ENCODE data around the gene HNRNPK. TPM values are rescaled to one million over a fixed set of nuclear protein-coding genes. Genes with fewer than 3 reads are reported as not detected.

HNRNPK gene
- total RNA-seq, 1 experiment from 2014 or later = 723 TPM

GRCh38 chr9:83975300-83975699, 4.7 kb downstream of the HNRNPK start:
- no peak for DNase-seq (ENCODE audit: low spot score)
- H3K27me3 Mint-ChIP-seq (ENCODE audit: low read depth) = peaks cover 2% of the 10 kb centered on the region
- ATAC-seq = no peak
- peaks cover 32% of the 10 kb centered on the region for H3K4me1 Mint-ChIP-seq
- TF ChIP-seq JUN (CRISPR knock-in tag; IDR thresholded peaks at IDR 0.05) (no peak), ZNF121 (CRISPR knock-in tag; IDR thresholded peaks at IDR 0.05) (no peak), ELF4 (CRISPR knock-in tag; IDR thresholded peaks at IDR 0.05; ENCODE audit: low read depth) (no peak), ESRRA (CRISPR knock-in tag; IDR thresholded peaks at IDR 0.05; ENCODE audit: borderline replicate concordance) (no peak), OVOL2 (CRISPR knock-in tag; IDR thresholded peaks at IDR 0.05; ENCODE audit: borderline replicate concordance) (no peak), ETV6 (CRISPR knock-in tag; IDR thresholded peaks at IDR 0.05) (no peak), SOX15 (CRISPR knock-in tag; IDR thresholded peaks at IDR 0.05) (no peak), TEAD4 (CRISPR knock-in tag; IDR thresholded peaks at IDR 0.05) (no peak)
- TF ChIP-seq, protein P1, sequence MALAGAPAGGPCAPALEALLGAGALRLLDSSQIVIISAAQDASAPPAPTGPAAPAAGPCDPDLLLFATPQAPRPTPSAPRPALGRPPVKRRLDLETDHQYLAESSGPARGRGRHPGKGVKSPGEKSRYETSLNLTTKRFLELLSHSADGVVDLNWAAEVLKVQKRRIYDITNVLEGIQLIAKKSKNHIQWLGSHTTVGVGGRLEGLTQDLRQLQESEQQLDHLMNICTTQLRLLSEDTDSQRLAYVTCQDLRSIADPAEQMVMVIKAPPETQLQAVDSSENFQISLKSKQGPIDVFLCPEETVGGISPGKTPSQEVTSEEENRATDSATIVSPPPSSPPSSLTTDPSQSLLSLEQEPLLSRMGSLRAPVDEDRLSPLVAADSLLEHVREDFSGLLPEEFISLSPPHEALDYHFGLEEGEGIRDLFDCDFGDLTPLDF (CRISPR knock-in tag; IDR thresholded peaks at IDR 0.05) = no peak
- TF ChIP-seq, protein P2, sequence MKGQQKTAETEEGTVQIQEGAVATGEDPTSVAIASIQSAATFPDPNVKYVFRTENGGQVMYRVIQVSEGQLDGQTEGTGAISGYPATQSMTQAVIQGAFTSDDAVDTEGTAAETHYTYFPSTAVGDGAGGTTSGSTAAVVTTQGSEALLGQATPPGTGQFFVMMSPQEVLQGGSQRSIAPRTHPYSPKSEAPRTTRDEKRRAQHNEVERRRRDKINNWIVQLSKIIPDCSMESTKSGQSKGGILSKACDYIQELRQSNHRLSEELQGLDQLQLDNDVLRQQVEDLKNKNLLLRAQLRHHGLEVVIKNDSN (CRISPR knock-in tag; IDR thresholded peaks at IDR 0.05) = no peak
- TF ChIP-seq, protein P3, sequence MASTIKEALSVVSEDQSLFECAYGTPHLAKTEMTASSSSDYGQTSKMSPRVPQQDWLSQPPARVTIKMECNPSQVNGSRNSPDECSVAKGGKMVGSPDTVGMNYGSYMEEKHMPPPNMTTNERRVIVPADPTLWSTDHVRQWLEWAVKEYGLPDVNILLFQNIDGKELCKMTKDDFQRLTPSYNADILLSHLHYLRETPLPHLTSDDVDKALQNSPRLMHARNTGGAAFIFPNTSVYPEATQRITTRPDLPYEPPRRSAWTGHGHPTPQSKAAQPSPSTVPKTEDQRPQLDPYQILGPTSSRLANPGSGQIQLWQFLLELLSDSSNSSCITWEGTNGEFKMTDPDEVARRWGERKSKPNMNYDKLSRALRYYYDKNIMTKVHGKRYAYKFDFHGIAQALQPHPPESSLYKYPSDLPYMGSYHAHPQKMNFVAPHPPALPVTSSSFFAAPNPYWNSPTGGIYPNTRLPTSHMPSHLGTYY (CRISPR knock-in tag; IDR thresholded peaks at IDR 0.05) = no peak
- TF ChIP-seq, protein P4, sequence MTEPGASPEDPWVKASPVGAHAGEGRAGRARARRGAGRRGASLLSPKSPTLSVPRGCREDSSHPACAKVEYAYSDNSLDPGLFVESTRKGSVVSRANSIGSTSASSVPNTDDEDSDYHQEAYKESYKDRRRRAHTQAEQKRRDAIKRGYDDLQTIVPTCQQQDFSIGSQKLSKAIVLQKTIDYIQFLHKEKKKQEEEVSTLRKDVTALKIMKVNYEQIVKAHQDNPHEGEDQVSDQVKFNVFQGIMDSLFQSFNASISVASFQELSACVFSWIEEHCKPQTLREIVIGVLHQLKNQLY (CRISPR knock-in tag; IDR thresholded peaks at IDR 0.05) = no peak
- peaks cover 91% of the 10 kb centered on the region for H3K36me3 Mint-ChIP-seq
- POLR2A ChIA-PET = no interaction called here
- peak overlapping the region; percentile 77 for H3K27ac Mint-ChIP-seq
- CTCF ChIA-PET = no interaction called here
- no peaks in the 10 kb centered on the region for H3K9me3 Mint-ChIP-seq
- H3K4me3 Mint-ChIP-seq = peak overlapping the region; percentile 31; the same call in 1 of the 2 replicates

DNA sequence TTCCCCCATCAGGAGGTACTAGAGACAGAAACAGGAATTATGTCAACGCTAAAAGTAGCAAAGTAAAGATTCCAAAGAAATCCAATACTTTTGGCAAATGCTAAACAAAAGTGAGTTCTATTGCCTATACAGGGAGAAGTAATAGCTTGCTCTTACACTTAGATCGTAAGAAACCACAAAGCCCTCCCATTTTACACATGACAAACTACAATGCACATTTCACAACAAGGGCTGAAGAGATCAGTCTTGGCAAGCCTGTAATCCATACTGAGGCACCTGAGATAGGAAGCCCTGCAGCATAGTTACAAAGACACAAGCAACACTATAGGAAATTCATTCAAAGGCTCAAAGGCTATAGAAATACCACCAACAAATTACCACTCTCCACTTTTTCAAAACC, 7.7 kb downstream of the HNRNPK start:
- Mint-ChIP-seq H3K4me1 (peaks cover 23% of the 10 kb centered on the region), H3K9me3 (no peaks in the 10 kb centered on the region), H3K36me3 (peaks cover 96% of the 10 kb centered on the region), H3K4me3 (no peak overlapping the region), H3K27ac (peak overlapping the region; percentile 48; the same call in 1 of the 2 replicates), H3K27me3 (ENCODE audit: low read depth) (no peaks in the 10 kb centered on the region)
- DNase-seq (ENCODE audit: low spot score) (no peak), ATAC-seq (no peak)
- TF ChIP-seq EMX1 (CRISPR knock-in tag; IDR thresholded peaks at IDR 0.05) (0 out of 2 replicates have a peak, but pooled peaks have one; percentile 77), TEAD4 (CRISPR knock-in tag; IDR thresholded peaks at IDR 0.05) (no peak)
- ChIA-PET POLR2A (no interaction called here), CTCF (no interaction called here)

GRCh38 chr9:83971485-83971884, 8.5 kb downstream of the HNRNPK start:
- ATAC-seq (no peak), DNase-seq (ENCODE audit: low spot score) (no peak)
- H3K9me3 Mint-ChIP-seq = no peaks in the 10 kb centered on the region
- no peak for TF ChIP-seq STAT6 (CRISPR knock-in tag; conservative IDR thresholded peaks at IDR 0.05; ENCODE audit: low read depth)
- no peak for TF ChIP-seq OVOL2 (CRISPR knock-in tag; IDR thresholded peaks at IDR 0.05; ENCODE audit: borderline replicate concordance)
- TF ChIP-seq GABPB1 (CRISPR knock-in tag; IDR thresholded peaks at IDR 0.05) = no peak
- no peak for TF ChIP-seq PRRX2 (CRISPR knock-in tag; IDR thresholded peaks at IDR 0.05)
- TF ChIP-seq, protein P1 (CRISPR knock-in tag; IDR thresholded peaks at IDR 0.05) = no peak
- TF ChIP-seq SMAD4 (CRISPR knock-in tag; IDR thresholded peaks at IDR 0.05) = no peak
- TF ChIP-seq, protein P4 (CRISPR knock-in tag; IDR thresholded peaks at IDR 0.05) = no peak
- TF ChIP-seq ESRRA (CRISPR knock-in tag; IDR thresholded peaks at IDR 0.05; ENCODE audit: borderline replicate concordance) = no peak
- TF ChIP-seq TP53 (CRISPR knock-in tag; IDR thresholded peaks at IDR 0.05) = no peak
- H3K27me3 Mint-ChIP-seq (ENCODE audit: low read depth) = no peaks in the 10 kb centered on the region
- H3K27ac Mint-ChIP-seq = peak overlapping the region; percentile 48
- ChIA-PET CTCF (no interaction called here), POLR2A (no interaction called here)
- peaks cover 94% of the 10 kb centered on the region for H3K36me3 Mint-ChIP-seq
- H3K4me1 Mint-ChIP-seq = peaks cover 18% of the 10 kb centered on the region
- no peak overlapping the region for H3K4me3 Mint-ChIP-seq
